IMR-90 (cell line): ENCODE measurements around the gene DNASE2. TPM values are rescaled to one million over a fixed set of nuclear protein-coding genes. Genes with fewer than 3 reads are reported as not detected.

Source experiments
- ATAC-seq: fragments of 200-7000 bp; cut with Tn5 transposase; 2 replicates; pipeline ENCODE4 v1.9.1; 2020; ENCODE audit warnings: low read depth, mild to moderate bottlenecking, moderate library complexity
- BruUV-seq: library from RNA; stranded (reverse); fragments of 400-500 nt; replicated peaks from 2 replicates; lab custom pipeline; 2021; lab: Mats Ljungman, UMichigan
- CTCF ChIA-PET: fragments of 300-600 bp; formaldehyde crosslinking; extraction: SDS; loops from one replicate; lab custom pipeline; 2021; ENCODE audit warnings: antibody characterized with exemption; lab: Yijun Ruan, JAX
- POLR2A ChIA-PET: fragments of 300-600 bp; sonication (Branson Sonifier 250); formaldehyde crosslinking; loops from one replicate; lab custom pipeline; 2022; ENCODE audit warnings: antibody characterized with exemption; ENCODE audit not compliant: unreplicated experiment; lab: Charles Lee
- DNase-seq: peaks from one replicate; pipeline ENCODE4 v3.0.0; 2013
- H2AFZ ChIP-seq: replicated peaks from 2 replicates; pipeline ENCODE3; 2013; ENCODE audit warnings: low read length, mild to moderate bottlenecking; ENCODE audit not compliant: poor library complexity
- H2AK5ac ChIP-seq: 2 replicates; pipeline ENCODE4 v1.6.1; 2013; ENCODE audit warnings: low read depth, low read length, inconsistent platforms
- H2AK9ac ChIP-seq: replicated peaks from 2 replicates; pipeline ENCODE3; 2013; ENCODE audit warnings: mild to moderate bottlenecking, low read depth, low read length, moderate library complexity; ENCODE audit not compliant: poor library complexity
- H2BK120ac ChIP-seq: 2 replicates; pipeline ENCODE4 v1.6.1; 2013; ENCODE audit warnings: low read depth, low read length, inconsistent platforms
- H2BK15ac ChIP-seq: 3 replicates; pipeline ENCODE4 v1.6.1; 2013; ENCODE audit warnings: low read depth, low read length, inconsistent platforms
- H2BK20ac ChIP-seq: 2 replicates; pipeline ENCODE4 v1.6.1; 2013; ENCODE audit warnings: low read depth, mild to moderate bottlenecking, inconsistent platforms, low read length, moderate library complexity
- H2BK5ac ChIP-seq: 2 replicates; pipeline ENCODE4 v1.6.1; 2013; ENCODE audit warnings: mild to moderate bottlenecking, low read depth, low read length, inconsistent platforms; ENCODE audit not compliant: poor library complexity, severe bottlenecking
- H3K14ac ChIP-seq: replicated peaks from 2 replicates; pipeline ENCODE4 v1.6.1; 2013; ENCODE audit warnings: low read depth, low read length, inconsistent platforms
- H3K18ac ChIP-seq: 2 replicates; pipeline ENCODE4 v1.6.1; 2013; ENCODE audit warnings: low read depth, low read length, control low read depth
- H3K23ac ChIP-seq: 2 replicates; pipeline ENCODE4 v1.6.1; 2013; ENCODE audit warnings: low read depth, low read length, inconsistent platforms
- H3K27ac ChIP-seq: 2 replicates; pipeline ENCODE4 v1.5.1; 2013; ENCODE audit warnings: mild to moderate bottlenecking, control low read depth, low read length; ENCODE audit not compliant: insufficient read depth
- H3K27me3 ChIP-seq: 2 replicates; pipeline ENCODE4 v1.6.1; 2013; ENCODE audit warnings: low read length; ENCODE audit not compliant: control insufficient read depth, insufficient read depth
- H3K36me3 ChIP-seq: 2 replicates; pipeline ENCODE4 v1.6.1; 2013; ENCODE audit warnings: low read length, mixed read lengths; ENCODE audit not compliant: control insufficient read depth, insufficient read depth
- H3K4ac ChIP-seq: 2 replicates; pipeline ENCODE4 v1.6.1; 2013; ENCODE audit warnings: low read depth, low read length, inconsistent platforms
- H3K4me1 ChIP-seq: 2 replicates; pipeline ENCODE4 v1.6.1; 2013; ENCODE audit warnings: low read length, mixed read lengths; ENCODE audit not compliant: control insufficient read depth, insufficient read depth
- H3K4me2 ChIP-seq: 2 replicates; pipeline ENCODE4 v1.6.1; 2013; ENCODE audit warnings: low read depth, mild to moderate bottlenecking, control low read depth, low read length, moderate library complexity
- H3K4me3 ChIP-seq: 2 replicates; pipeline ENCODE4 v1.5.1; 2013; ENCODE audit warnings: low read depth, mild to moderate bottlenecking, control low read depth, low read length, moderate library complexity; ENCODE audit not compliant: insufficient read depth
- H3K56ac ChIP-seq: 2 replicates; pipeline ENCODE4 v1.6.1; 2013; ENCODE audit warnings: low read length, inconsistent platforms; ENCODE audit not compliant: insufficient read depth; ENCODE audit errors: extremely low read depth
- H3K79me1 ChIP-seq, 2 experiments: 2 replicates each; pipeline ENCODE4 v1.6.1; 2013; ENCODE audit warnings: low read length in 2 of 2, inconsistent platforms in 1 of 2, low read depth in 1 of 2
- H3K9ac ChIP-seq: 2 replicates; pipeline ENCODE4 v1.6.1; 2013; ENCODE audit warnings: low read depth, low read length, control low read depth
- H3K9me1 ChIP-seq: 2 replicates; pipeline ENCODE4 v1.6.1; 2013; ENCODE audit warnings: low read length, inconsistent platforms; ENCODE audit not compliant: insufficient read depth
- H3K9me3 ChIP-seq: 2 replicates; pipeline ENCODE4 v1.6.1; 2013; ENCODE audit warnings: low read length; ENCODE audit not compliant: control insufficient read depth, insufficient read depth
- H4K20me1 ChIP-seq: 2 replicates; pipeline ENCODE4 v1.6.1; 2013; ENCODE audit warnings: low read length, inconsistent platforms; ENCODE audit not compliant: insufficient read depth
- H4K5ac ChIP-seq: 2 replicates; pipeline ENCODE4 v1.6.1; 2013; ENCODE audit warnings: mild to moderate bottlenecking, low read depth, low read length, control low read depth
- H4K8ac ChIP-seq, 2 experiments: 2 replicates each; pipeline ENCODE4 v1.6.1; 2013; ENCODE audit warnings: low read depth in 2 of 2, low read length in 2 of 2, control low read depth in 1 of 2, inconsistent platforms in 1 of 2
- H4K91ac ChIP-seq: 2 replicates; pipeline ENCODE4 v1.6.1; 2013; ENCODE audit warnings: low read depth, low read length, inconsistent platforms; ENCODE audit not compliant: insufficient read depth
- FOS ChIP-seq: fragments of 150-350 bp; IDR thresholded peaks from 2 replicates; pipeline ENCODE4 v1.6.1; 2016; ENCODE audit warnings: low read depth, low read length
- MXI1 ChIP-seq: IDR thresholded peaks from 2 replicates; pipeline ENCODE4 v1.6.1; 2012; ENCODE audit warnings: low read depth, mild to moderate bottlenecking, low read length, moderate library complexity, borderline replicate concordance
- NFE2L2 ChIP-seq: fragments of 150-350 bp; IDR thresholded peaks from 2 replicates; pipeline ENCODE4 v1.6.1; 2016; ENCODE audit warnings: low read depth, mild to moderate bottlenecking, low read length
- RAD21 ChIP-seq: IDR thresholded peaks from 2 replicates; pipeline ENCODE4 v1.6.1; 2012; ENCODE audit warnings: low read length, improper control_type of control experiment
- RCOR1 ChIP-seq: IDR thresholded peaks from 2 replicates; pipeline ENCODE4 v1.6.1; 2012; ENCODE audit warnings: mild to moderate bottlenecking, low read length, improper control_type of control experiment; ENCODE audit not compliant: insufficient replicate concordance
- SMC3 ChIP-seq: fragments of 150-350 bp; IDR thresholded peaks from 2 replicates; pipeline ENCODE4 v1.6.1; 2016; ENCODE audit warnings: low read depth, mild to moderate bottlenecking, antibody characterized with exemption, low read length, moderate library complexity
- WGBS, 2 experiments: methylation state at CpG; one replicate each; pipeline versions ENCODE4 v1.1.5 to v1.1.7; 2013; ENCODE audit warnings: missing lambda C conversion rate in 2 of 2; ENCODE audit not compliant: insufficient read length in 1 of 2; ENCODE audit errors: extremely low coverage in 2 of 2; 5-methylcytosine and 5-hydroxymethylcytosine counted together
- dilution Hi-C: fragments of 300-500 bp; cut with HindIII; formaldehyde crosslinking; loops from one replicate; pipeline ENCODE4 v1.14.3; 2018; ENCODE audit warnings: low sequenced_read_pairs; ENCODE audit not compliant: unreplicated experiment
- in situ Hi-C: fragments of 300-500 bp; cut with MboI; formaldehyde crosslinking; loops from 3 replicates; pipeline ENCODE4 v1.14.3; 2019; ENCODE audit warnings: low sequenced_read_pairs, inconsistent platforms, mixed read lengths
- intact Hi-C: fragments of 100-400 bp; cut with micrococcal nuclease; formaldehyde crosslinking; loops from 2 replicates; pipeline ENCODE4 v1.10.0; 2022
- polyA plus RNA-seq, 3 experiments: library from polyadenylated mRNA; depleted of rRNA; stranded (reverse); fragments of >200 nt; gene quantifications; 2 replicates each; pipeline ENCODE4 v1.2.3, GENCODE V29; 2012; ENCODE audit warnings: low replicate concordance in 1 of 3
- total RNA-seq: library from RNA; depleted of rRNA; stranded (reverse); fragments of >200 nt; gene quantifications from 2 replicates; pipeline ENCODE4 v1.2.3, GENCODE V29; 2012

DNASE2 gene
- total and polyA plus RNA-seq, 2 of the 4 experiments (the other 2 are of a cell fraction): 9.5 to 31.1 TPM

- no peak overlapping the region for H3K9ac ChIP-seq
- H3K9me1 ChIP-seq: peaks cover 2% of the 10 kb centered on the region; the same call in 1 of the 2 replicates
- H2AK5ac ChIP-seq: no peak overlapping the region
- no peak overlapping the region for H3K18ac ChIP-seq
- no peak overlapping the region for H3K4me2 ChIP-seq
- no peak overlapping the region for H3K56ac ChIP-seq
- BruUV-seq: no TSS peak
- no peak overlapping the region for H2BK120ac ChIP-seq
- ChIA-PET CTCF (interaction anchor here (0.6 kb wide), 1 partner anchor 78 kb away, joined by 3 read pairs; no protein-coding TSS in a partner anchor), POLR2A (interaction anchor here (0.8 kb wide), 1 partner anchor 80 kb away, joined by 10 read pairs; no protein-coding TSS in a partner anchor)
- in situ Hi-C loops: no loop called here
- no peak overlapping the region for H3K27ac ChIP-seq
- H2AK9ac ChIP-seq: peak overlapping the region; percentile 37
- no peak overlapping the region for H3K23ac ChIP-seq
- intact Hi-C loops: no loop called here
- peaks cover 26% of the 10 kb centered on the region for H3K27me3 ChIP-seq
- H3K4ac ChIP-seq: no peak overlapping the region
- H4K20me1 ChIP-seq: no peaks in the 10 kb centered on the region
- H2BK5ac ChIP-seq: no peak overlapping the region
- H3K36me3 ChIP-seq: no peaks in the 10 kb centered on the region
- H3K9me3 ChIP-seq: no peaks in the 10 kb centered on the region
- 69% methylated on average over 2 of the region's 3 CpGs; no CpG with 5 or more reads in 1 of the 2 experiments for WGBS, 2 experiments
- no peak for DNase-seq
- no peak overlapping the region for H3K4me3 ChIP-seq
- H4K5ac ChIP-seq: no peak overlapping the region
- no peaks in the 10 kb centered on the region for H3K79me1 ChIP-seq
- H3K4me1 ChIP-seq: peaks cover 3% of the 10 kb centered on the region; the same call in 1 of the 2 replicates
- H2BK15ac ChIP-seq: no peak overlapping the region
- dilution Hi-C loops: no loop called here
- no peak overlapping the region for H4K91ac ChIP-seq
- no peak overlapping the region for H2BK20ac ChIP-seq
- ATAC-seq: no peak
- H3K14ac ChIP-seq: no peak overlapping the region
- H4K8ac ChIP-seq: no peak overlapping the region
- TF ChIP-seq SMC3 (no peak), RCOR1 (no peak), RAD21 (no peak), FOS (no peak), NFE2L2 (no peak), MXI1 (no peak)
- H2AFZ ChIP-seq: no peak overlapping the region
Observed at GRCh38 chr19:12843999-12844732, 37.1 kb downstream of the DNASE2 start.
